ENCODE results near the gene FTSJ3.

Gene FTSJ3

GRCh38 chr17:63826468-63827001 lies 928 bp downstream of the FTSJ3 start:
- Histone ChIP-seq H3K36me3 (ENCODE audit: insufficient read depth, low read length) (peaks cover 72% of the 10 kb centered on the region), H3K9me3 (ENCODE audit: low read depth, low read length) (no peaks in the 10 kb centered on the region), H3K4me3 (peak overlapping the region; percentile 99), H3K9ac (ENCODE audit: insufficient read length) (peak overlapping the region; percentile 98), H3K27ac (peak overlapping the region; percentile 98)
- DNase-seq (ENCODE audit: low read depth, low spot score) = no peak
- no peak for TF ChIP-seq EZH2 (IDR thresholded peaks at IDR 0.05)
- no peak for TF ChIP-seq FOXP2 (optimal IDR thresholded peaks at IDR 0.05; ENCODE audit: control extremely low read depth, extremely low read length, insufficient read depth)
- no peak for TF ChIP-seq POLR2AphosphoS5 (IDR thresholded peaks at IDR 0.05; ENCODE audit: borderline replicate concordance, low read depth, low read length)

- Histone ChIP-seq H3K9ac (ENCODE audit: insufficient read length) (no peak overlapping the region), H3K4me3 (no peak overlapping the region), H3K27ac (no peak overlapping the region), H3K9me3 (ENCODE audit: low read depth, low read length) (no peaks in the 10 kb centered on the region), H3K36me3 (ENCODE audit: insufficient read depth, low read length) (peaks cover 72% of the 10 kb centered on the region)
- DNase-seq (ENCODE audit: low read depth, low spot score) = no peak
- no peak for TF ChIP-seq FOXP2 (optimal IDR thresholded peaks at IDR 0.05; ENCODE audit: control extremely low read depth, extremely low read length, insufficient read depth)
- TF ChIP-seq EZH2 (IDR thresholded peaks at IDR 0.05) = no peak
- no peak for TF ChIP-seq POLR2AphosphoS5 (IDR thresholded peaks at IDR 0.05; ENCODE audit: borderline replicate concordance, low read depth, low read length)
Observed at GRCh38 chr17:63824362-63824761, 3.1 kb downstream of the FTSJ3 start.

- TF ChIP-seq POLR2AphosphoS5 (IDR thresholded peaks at IDR 0.05; ENCODE audit: borderline replicate concordance, low read depth, low read length) (no peak), EZH2 (IDR thresholded peaks at IDR 0.05) (no peak), FOXP2 (optimal IDR thresholded peaks at IDR 0.05; ENCODE audit: control extremely low read depth, extremely low read length, insufficient read depth) (no peak)
- peaks cover 72% of the 10 kb centered on the region for H3K36me3 ChIP-seq (ENCODE audit: insufficient read depth, low read length)
Observed at GRCh38 chr17:63823659-63824331, 3.7 kb downstream of the FTSJ3 start.

GRCh38 chr17:63822537-63822936 lies 4.9 kb downstream of the FTSJ3 start:
- H3K4me3 ChIP-seq = no peak overlapping the region

More at GRCh38 chr17:63823659-63824331, 3.7 kb downstream of the FTSJ3 start:
- DNase-seq (ENCODE audit: low read depth, low spot score) = no peak
- Histone ChIP-seq H3K27ac (no peak overlapping the region), H3K9ac (ENCODE audit: insufficient read length) (no peak overlapping the region), H3K4me3 (no peak overlapping the region), H3K9me3 (ENCODE audit: low read depth, low read length) (no peaks in the 10 kb centered on the region)

GRCh38 chr17:63821804-63822203 lies 5.7 kb downstream of the FTSJ3 start:
- DNase-seq (ENCODE audit: low read depth, low spot score) = no peak
- Histone ChIP-seq H3K9me3 (ENCODE audit: low read depth, low read length) (no peaks in the 10 kb centered on the region), H3K36me3 (ENCODE audit: insufficient read depth, low read length) (peaks cover 89% of the 10 kb centered on the region), H3K9ac (ENCODE audit: insufficient read length) (no peak overlapping the region), H3K4me3 (no peak overlapping the region), H3K27ac (0 out of 2 replicates have a peak overlapping the region, but pooled peaks have one; percentile 25)
- TF ChIP-seq EZH2 (IDR thresholded peaks at IDR 0.05) = no peak
- TF ChIP-seq POLR2AphosphoS5 (IDR thresholded peaks at IDR 0.05; ENCODE audit: borderline replicate concordance, low read depth, low read length) = peak; percentile 20; the same call in 1 of the 2 replicates

More at GRCh38 chr17:63822537-63822936, 4.9 kb downstream of the FTSJ3 start:
- Histone ChIP-seq H3K9me3 (ENCODE audit: low read depth, low read length) (no peaks in the 10 kb centered on the region), H3K9ac (ENCODE audit: insufficient read length) (no peak overlapping the region), H3K36me3 (ENCODE audit: insufficient read depth, low read length) (peaks cover 82% of the 10 kb centered on the region), H3K27ac (no peak overlapping the region)
- TF ChIP-seq POLR2AphosphoS5 (IDR thresholded peaks at IDR 0.05; ENCODE audit: borderline replicate concordance, low read depth, low read length) (no peak), EZH2 (IDR thresholded peaks at IDR 0.05) (no peak), FOXP2 (optimal IDR thresholded peaks at IDR 0.05; ENCODE audit: control extremely low read depth, extremely low read length, insufficient read depth) (no peak)
- DNase-seq (ENCODE audit: low read depth, low spot score) = no peak

- H3K27ac ChIP-seq = no peak overlapping the region
- no peak overlapping the region for H3K4me3 ChIP-seq
- DNase-seq (ENCODE audit: low read depth, low spot score) = no peak
- H3K36me3 ChIP-seq (ENCODE audit: insufficient read depth, low read length) = peaks cover 97% of the 10 kb centered on the region
- no peak for TF ChIP-seq POLR2AphosphoS5 (IDR thresholded peaks at IDR 0.05; ENCODE audit: borderline replicate concordance, low read depth, low read length)
- TF ChIP-seq EZH2 (IDR thresholded peaks at IDR 0.05) = no peak
- no peak for TF ChIP-seq FOXP2 (optimal IDR thresholded peaks at IDR 0.05; ENCODE audit: control extremely low read depth, extremely low read length, insufficient read depth)
- no peak overlapping the region for H3K9ac ChIP-seq (ENCODE audit: insufficient read length)
- H3K9me3 ChIP-seq (ENCODE audit: low read depth, low read length) = no peaks in the 10 kb centered on the region
Observed at GRCh38 chr17:63820963-63821561, 6.4 kb downstream of the FTSJ3 start.

- no peak overlapping the region for H3K27ac ChIP-seq
Observed at GRCh38 chr17:63819585-63820537, 7.6 kb downstream of the FTSJ3 start.

More at GRCh38 chr17:63819585-63820537, 7.6 kb downstream of the FTSJ3 start:
- no peak overlapping the region for H3K9ac ChIP-seq (ENCODE audit: insufficient read length)
- no peak for DNase-seq (ENCODE audit: low read depth, low spot score)
- no peaks in the 10 kb centered on the region for H3K9me3 ChIP-seq (ENCODE audit: low read depth, low read length)
- TF ChIP-seq POLR2AphosphoS5 (IDR thresholded peaks at IDR 0.05; ENCODE audit: borderline replicate concordance, low read depth, low read length) = no peak; the same call in 1 of the 2 replicates
- TF ChIP-seq FOXP2 (optimal IDR thresholded peaks at IDR 0.05; ENCODE audit: control extremely low read depth, extremely low read length, insufficient read depth) = no peak
- TF ChIP-seq EZH2 (IDR thresholded peaks at IDR 0.05) = no peak
- H3K36me3 ChIP-seq (ENCODE audit: insufficient read depth, low read length) = peaks cover 98% of the 10 kb centered on the region
- no peak overlapping the region for H3K4me3 ChIP-seq
